Measurements from ENCODE around the gene RNF126.
"Not testable (repeated sequence)": the region's sequence is repeated elsewhere in the genome, so short reads cannot be mapped to it uniquely, and the experiment has no call there.

Gene RNF126

GRCh38 chr19:633786-634639, 29.0 kb downstream of the RNF126 start:
- H3K4me3 ChIP-seq (replicated peaks; ENCODE audit: low read depth, low read length), result peak overlapping the region; percentile 91
- DNase-seq (ENCODE audit: low read depth), result no peak
- no peak for TF ChIP-seq CTCF (IDR thresholded peaks at IDR 0.05; ENCODE audit: low read length, missing control alignments)

DNA sequence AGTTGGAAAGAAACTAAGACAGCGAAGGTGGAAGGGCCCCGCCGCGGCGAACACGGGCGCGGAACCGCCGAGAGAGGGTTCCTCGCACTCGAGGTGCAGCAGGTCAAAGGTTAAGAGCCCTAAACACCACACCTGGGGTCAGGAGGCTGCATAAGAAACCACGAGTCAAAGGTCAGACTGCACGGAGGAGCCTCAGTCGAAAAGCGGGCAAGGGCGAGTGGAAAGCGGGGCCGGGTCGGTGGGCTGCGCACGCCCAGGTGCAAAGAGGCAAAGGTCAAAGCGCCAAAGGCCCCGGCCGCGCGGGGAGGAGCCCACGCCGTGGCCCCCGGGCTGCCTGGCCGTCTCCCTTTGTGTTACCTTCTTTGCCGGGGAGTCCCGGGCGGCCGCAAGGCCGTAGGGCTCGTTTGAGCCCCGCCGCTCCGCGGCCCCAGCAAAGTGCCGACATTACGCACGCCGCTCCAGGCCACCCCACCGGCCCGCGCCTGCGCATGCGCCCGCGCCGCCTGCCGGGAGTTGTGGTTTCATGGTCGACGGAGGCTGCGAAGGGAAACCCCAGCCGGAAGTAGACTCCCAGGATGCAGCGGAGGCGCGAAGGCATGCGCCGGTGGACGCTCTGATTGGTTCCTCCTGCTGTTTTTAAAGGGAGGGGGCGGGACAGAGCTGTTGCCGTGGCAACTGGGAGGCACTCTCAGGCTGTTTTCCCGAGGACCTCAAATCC, 29.8 kb downstream of the RNF126 start, which contains the start of gene POLRMT:
Gene POLRMT (minus strand): TSS at position 470 of the 718 bp plus-strand sequence. CDS start 25 bp downstream, at position 445.
- no peak for TF ChIP-seq CTCF (IDR thresholded peaks at IDR 0.05; ENCODE audit: low read length, missing control alignments)
- peak; percentile 99 for DNase-seq (ENCODE audit: low read depth)
- peak within 1 kb of the TSS; percentile 91 for H3K4me3 ChIP-seq (replicated peaks; ENCODE audit: low read depth, low read length)

- no peak for TF ChIP-seq CTCF (IDR thresholded peaks at IDR 0.05; ENCODE audit: low read length, missing control alignments)
- peak; percentile 56 for DNase-seq (ENCODE audit: low read depth)
- H3K4me3 ChIP-seq (replicated peaks; ENCODE audit: low read depth, low read length), result peak overlapping the region; percentile 84
These were observed 30.4 kb downstream of the RNF126 start for GRCh38 chr19:632579-633067.

GRCh38 chr19:629961-630714, 32.9 kb downstream of the RNF126 start:
- no peak for TF ChIP-seq CTCF (IDR thresholded peaks at IDR 0.05; ENCODE audit: low read length, missing control alignments)
- no peak overlapping the region for H3K4me3 ChIP-seq (replicated peaks; ENCODE audit: low read depth, low read length)
- DNase-seq (ENCODE audit: low read depth), result no peak

DNA sequence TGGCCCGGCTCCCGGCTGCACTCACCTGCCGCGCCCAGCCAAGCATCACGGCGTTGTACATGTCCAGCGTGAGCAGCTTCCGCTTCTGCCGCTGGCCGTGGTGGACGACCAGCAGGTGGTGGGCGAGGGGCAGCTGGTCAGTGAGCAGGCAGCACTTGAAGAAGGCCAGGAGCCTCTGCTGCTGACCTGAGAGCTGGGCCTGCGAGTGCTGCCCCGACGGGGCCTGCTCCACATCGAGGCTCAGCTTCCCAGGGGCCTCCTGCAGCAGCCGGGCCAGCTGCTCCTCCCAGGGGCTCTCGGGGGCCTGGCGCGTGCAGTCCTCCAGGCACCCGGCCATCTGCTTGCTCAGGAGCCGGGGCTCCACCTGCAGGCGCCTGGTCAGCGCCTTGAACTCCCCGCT, 33.5 kb downstream of the RNF126 start:
- not testable (repeated sequence) for DNase-seq (ENCODE audit: low read depth); H3K4me3 ChIP-seq (replicated peaks; ENCODE audit: low read depth, low read length)

DNA sequence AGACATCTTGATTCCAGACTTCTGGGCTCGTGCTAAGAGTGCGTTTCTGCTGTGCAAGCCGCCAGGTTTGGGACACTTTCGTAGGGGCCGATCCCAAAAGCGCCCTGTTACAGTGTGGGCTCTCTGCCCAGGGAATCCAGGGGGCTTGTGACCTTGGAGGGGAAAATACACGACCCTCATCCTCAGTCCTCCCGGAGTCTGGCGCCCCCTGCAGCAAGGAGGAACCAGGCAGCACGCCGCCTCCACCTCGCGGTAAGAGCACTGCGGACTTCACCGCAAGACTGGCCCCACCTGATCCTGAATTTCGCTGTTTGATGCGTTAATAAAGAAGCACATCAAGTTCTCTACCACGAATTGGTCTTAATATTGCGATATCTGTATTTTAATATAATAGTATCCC, 34.8 kb downstream of the RNF126 start:
- peak; percentile 20 for TF ChIP-seq CTCF (IDR thresholded peaks at IDR 0.05; ENCODE audit: low read length, missing control alignments)
- no peak overlapping the region for H3K4me3 ChIP-seq (replicated peaks; ENCODE audit: low read depth, low read length)
- no peak for DNase-seq (ENCODE audit: low read depth)

DNA sequence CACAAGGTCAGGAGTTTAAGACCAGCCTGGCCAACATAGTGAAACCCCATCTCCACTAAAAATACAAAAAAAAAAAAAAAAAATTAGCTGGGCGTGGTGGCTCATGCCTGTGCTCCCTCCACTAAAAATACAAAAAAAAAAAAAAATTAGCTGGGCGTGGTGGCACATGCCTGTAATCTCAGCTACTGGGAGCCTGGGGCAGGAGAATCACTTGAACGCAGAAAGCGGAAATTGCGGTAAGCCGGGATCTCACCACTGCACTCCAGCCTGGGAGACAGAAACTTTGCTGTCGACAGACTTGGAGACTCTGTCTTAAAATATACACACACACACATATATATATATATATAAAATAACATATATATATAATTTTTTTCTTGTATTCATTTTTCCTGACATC, 36.4 kb downstream of the RNF126 start:
- DNase-seq (ENCODE audit: low read depth); H3K4me3 ChIP-seq (replicated peaks; ENCODE audit: low read depth, low read length): not testable (repeated sequence)

All from fibroblast of pulmonary artery (primary cell).